ENCODE measurements around the gene ERCC5. TPM values are rescaled to one million over a fixed set of nuclear protein-coding genes. Genes with fewer than 3 reads are reported as not detected.

ERCC5 gene
- total and polyA plus RNA-seq, 9 of the 15 experiments (the other 6 are each of a cell fraction or from before 2014, with no cell fraction given), result 7.4 to 43.1 (median 33.9) TPM

DNA sequence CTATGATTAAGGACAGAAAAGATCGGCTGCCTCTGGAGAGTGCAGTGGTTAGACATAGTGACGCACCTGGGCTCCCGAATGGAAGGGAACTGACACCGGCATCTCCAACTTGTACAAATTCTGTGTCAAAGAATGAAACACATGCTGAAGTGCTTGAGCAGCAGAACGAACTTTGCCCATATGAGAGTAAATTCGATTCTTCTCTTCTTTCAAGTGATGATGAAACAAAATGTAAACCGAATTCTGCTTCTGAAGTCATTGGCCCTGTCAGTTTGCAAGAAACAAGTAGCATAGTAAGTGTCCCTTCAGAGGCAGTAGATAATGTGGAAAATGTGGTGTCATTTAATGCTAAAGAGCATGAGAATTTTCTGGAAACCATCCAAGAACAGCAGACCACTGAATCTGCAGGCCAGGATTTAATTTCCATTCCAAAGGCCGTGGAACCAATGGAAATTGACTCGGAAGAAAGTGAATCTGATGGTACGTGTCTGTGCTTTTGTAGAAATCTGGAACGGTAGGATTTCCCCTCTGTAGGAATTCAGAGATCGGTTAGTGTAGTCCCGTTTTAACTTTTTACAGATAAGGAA is 16.9 kb downstream of the ERCC5 start:
- no peaks in the 10 kb centered on the region for H3K79me2 ChIP-seq (ENCODE audit: control insufficient read depth, insufficient read depth, low read length)
- no peak overlapping the region for H2AFZ ChIP-seq (ENCODE audit: low read depth, low read length)
- no peak for DNase-seq (ENCODE audit: extremely low read depth in 1 of 4, low spot score in 3 of 4)
- no peaks in the 10 kb centered on the region for H4K20me1 ChIP-seq (replicated peaks; ENCODE audit: control insufficient read depth, insufficient read depth, low read length)
- no peak overlapping the region for H3K9ac ChIP-seq (ENCODE audit: insufficient read depth in 1 of 2, low read depth in 2 of 2, low read length in 2 of 2)
- ATAC-seq, result no peak
- BruUV-seq (replicated peaks), result no TSS peak
- WGBS (ENCODE audit: insufficient coverage, low coverage, missing lambda C conversion rate), result 85% methylated on average over 12 of the region's 13 CpGs
- H3K27ac ChIP-seq (ENCODE audit: extremely low read depth, low read depth, low read length), result no peak overlapping the region
- in situ Hi-C loops (cut with MboI), result no loop called here
- H3K36me3 ChIP-seq (ENCODE audit: control insufficient read depth, insufficient read depth, low read length), result peaks cover 75% of the 10 kb centered on the region
- H3K9me3 ChIP-seq (replicated peaks; ENCODE audit: control insufficient read depth, insufficient read depth, low read depth, low read length), result no peaks in the 10 kb centered on the region
- ChIA-PET CTCF (ENCODE audit: low intra/inter-chr PET ratio) (no interaction called here), POLR2A (no interaction called here)
- H3K4me3 ChIP-seq, result no peak overlapping the region
- no peak overlapping the region for H3K4me2 ChIP-seq (ENCODE audit: insufficient read depth, low read length)
- no peaks in the 10 kb centered on the region for H3K4me1 ChIP-seq (replicated peaks in 1 of 2; ENCODE audit: control insufficient read depth in 2 of 2, insufficient read depth in 2 of 2, low read length in 2 of 2)
- intact Hi-C loops (cut with micrococcal nuclease), result no loop called here
- FAIRE-seq, result no peak
- no peaks in the 10 kb centered on the region for H3K27me3 ChIP-seq (ENCODE audit: control insufficient read depth in 2 of 2, insufficient read depth in 2 of 2, low read length in 2 of 2)
- TF ChIP-seq RBM22 (IDR thresholded peaks at IDR 0.05; ENCODE audit: low read depth, low read length, poor library complexity, severe bottlenecking), result no peak
- TF ChIP-seq EZH2 (IDR thresholded peaks at IDR 0.05; ENCODE audit: borderline replicate concordance, low read depth, low read length), result no peak
- no peak for TF ChIP-seq PPARD (CRISPR knock-in tag; IDR thresholded peaks at IDR 0.05)
- TF ChIP-seq ADNP (tag; IDR thresholded peaks at IDR 0.05), result no peak
- no peak for TF ChIP-seq KLF10 (CRISPR knock-in tag; IDR thresholded peaks at IDR 0.05)
- no peak for TF ChIP-seq ZNF174 (CRISPR knock-in tag; IDR thresholded peaks at IDR 0.05)
- TF ChIP-seq ZNF431 (CRISPR knock-in tag; IDR thresholded peaks at IDR 0.05), result no peak
- no peak for TF ChIP-seq RFX1 (IDR thresholded peaks at IDR 0.05)
- TF ChIP-seq, protein P1, sequence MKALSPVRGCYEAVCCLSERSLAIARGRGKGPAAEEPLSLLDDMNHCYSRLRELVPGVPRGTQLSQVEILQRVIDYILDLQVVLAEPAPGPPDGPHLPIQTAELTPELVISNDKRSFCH (CRISPR knock-in tag; IDR thresholded peaks at IDR 0.05), result no peak
- TF ChIP-seq, protein P1 (tag; IDR thresholded peaks at IDR 0.05), result no peak
- no peak for TF ChIP-seq ETV1 (tag; conservative IDR thresholded peaks at IDR 0.05; ENCODE audit: low read depth)
- no peak for TF ChIP-seq PTBP1 (IDR thresholded peaks at IDR 0.05; ENCODE audit: low read depth, low read length)
- H3K9me1 ChIP-seq (ENCODE audit: control insufficient read depth, insufficient read depth, low read length), result no peaks in the 10 kb centered on the region

Data from K562 (cell line).